Activated CD4-positive, alpha-beta memory T cell treated with anti-CD3 and anti-CD28 coated beads for 36 hours (primary cell): ENCODE results near the gene UNC93B1. TPM values are rescaled to one million over a fixed set of nuclear protein-coding genes. Genes with fewer than 3 reads are reported as not detected.

Experiments
- CTCF ChIA-PET: fragments of 350-600 bp; sonication (Branson Sonifier 250); formaldehyde crosslinking; loops from one replicate; lab custom pipeline; 2021; ENCODE audit warnings: antibody characterized with exemption, inconsistent platforms; lab: Charles Lee
- POLR2A ChIA-PET: fragments of 350-600 bp; sonication (Branson Sonifier 250); formaldehyde crosslinking; loops from one replicate; lab custom pipeline; 2021; ENCODE audit warnings: antibody characterized with exemption; lab: Charles Lee
- DNase-seq: peaks from one replicate; pipeline ENCODE4 v3.0.0-alpha.2; 2020
- H3K27ac Mint-ChIP-seq: one replicate; pipeline ENCODE4 v1.8.0; 2021; ENCODE audit warnings: mixed read lengths
- H3K27me3 Mint-ChIP-seq: one replicate; pipeline ENCODE4 v1.8.0; 2021; ENCODE audit warnings: mixed read lengths
- H3K36me3 Mint-ChIP-seq: one replicate; pipeline ENCODE4 v1.8.0; 2021; ENCODE audit warnings: mixed read lengths
- H3K4me1 Mint-ChIP-seq: one replicate; pipeline ENCODE4 v1.8.0; 2021; ENCODE audit warnings: low read depth, mixed read lengths
- H3K4me3 Mint-ChIP-seq: one replicate; pipeline ENCODE4 v1.8.0; 2021; ENCODE audit warnings: mild to moderate bottlenecking, mixed read lengths
- H3K9me3 Mint-ChIP-seq: one replicate; pipeline ENCODE4 v1.8.0; 2021; ENCODE audit warnings: mixed read lengths
- intact Hi-C: fragments of 100-400 bp; cut with micrococcal nuclease; formaldehyde crosslinking; loops from one replicate; pipeline ENCODE4 v1.15.1; 2023
- total RNA-seq, 2 experiments: library from RNA; stranded (reverse); gene quantifications; one replicate each; pipeline ENCODE4 v1.2.3, GENCODE V29; 2021

Gene UNC93B1
- total RNA-seq, 2 experiments from 2014 or later, result 20.0 to 21.5 TPM

DNA sequence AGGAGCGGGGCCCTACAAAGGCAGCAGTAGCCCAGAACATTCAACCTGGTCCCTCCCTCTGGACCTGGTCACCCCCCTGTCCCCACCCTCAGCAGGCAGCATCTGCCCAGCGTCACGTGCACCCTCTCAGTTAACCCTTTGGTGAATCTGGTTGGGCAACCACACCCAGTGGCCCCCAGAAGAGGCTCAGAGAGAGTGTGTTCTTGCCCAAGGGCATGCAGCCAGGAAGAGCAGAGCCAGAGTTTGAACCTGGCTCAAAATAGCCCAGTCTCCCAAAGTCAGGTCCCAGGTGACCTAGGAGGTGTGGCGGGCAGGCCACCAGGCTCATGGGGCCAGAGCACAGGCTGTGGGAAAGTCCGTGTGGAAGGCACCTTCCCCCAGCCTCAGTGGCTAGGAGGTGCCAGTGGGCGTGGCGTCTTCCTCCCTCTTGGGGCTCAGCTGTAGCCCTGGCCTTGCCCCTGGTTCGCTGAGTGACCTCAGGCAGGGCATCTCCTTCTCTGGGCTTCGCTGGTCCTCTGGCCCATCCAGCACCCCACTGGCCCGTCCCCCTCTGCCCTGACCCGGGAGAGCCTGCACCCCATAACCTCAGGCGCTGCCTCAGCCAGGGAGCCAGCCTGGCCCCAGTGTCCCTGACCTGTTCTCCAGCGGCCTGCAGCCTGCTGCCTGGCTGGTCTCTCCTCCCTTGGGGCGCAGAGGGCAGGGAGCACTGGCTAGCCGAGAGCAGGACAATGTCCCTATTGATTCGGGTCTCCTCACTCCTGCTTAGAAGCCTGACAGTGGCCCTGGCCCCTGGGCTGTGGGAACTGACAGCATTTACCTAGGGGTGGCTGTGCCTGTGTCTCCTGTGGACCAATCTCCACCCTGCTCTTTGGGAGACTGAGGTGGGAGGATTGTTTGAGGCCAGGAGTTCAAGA, 13.3 kb upstream of the UNC93B1 start:
- POLR2A ChIA-PET, result no interaction called here
- H3K4me3 Mint-ChIP-seq, result no peak overlapping the region

DNA sequence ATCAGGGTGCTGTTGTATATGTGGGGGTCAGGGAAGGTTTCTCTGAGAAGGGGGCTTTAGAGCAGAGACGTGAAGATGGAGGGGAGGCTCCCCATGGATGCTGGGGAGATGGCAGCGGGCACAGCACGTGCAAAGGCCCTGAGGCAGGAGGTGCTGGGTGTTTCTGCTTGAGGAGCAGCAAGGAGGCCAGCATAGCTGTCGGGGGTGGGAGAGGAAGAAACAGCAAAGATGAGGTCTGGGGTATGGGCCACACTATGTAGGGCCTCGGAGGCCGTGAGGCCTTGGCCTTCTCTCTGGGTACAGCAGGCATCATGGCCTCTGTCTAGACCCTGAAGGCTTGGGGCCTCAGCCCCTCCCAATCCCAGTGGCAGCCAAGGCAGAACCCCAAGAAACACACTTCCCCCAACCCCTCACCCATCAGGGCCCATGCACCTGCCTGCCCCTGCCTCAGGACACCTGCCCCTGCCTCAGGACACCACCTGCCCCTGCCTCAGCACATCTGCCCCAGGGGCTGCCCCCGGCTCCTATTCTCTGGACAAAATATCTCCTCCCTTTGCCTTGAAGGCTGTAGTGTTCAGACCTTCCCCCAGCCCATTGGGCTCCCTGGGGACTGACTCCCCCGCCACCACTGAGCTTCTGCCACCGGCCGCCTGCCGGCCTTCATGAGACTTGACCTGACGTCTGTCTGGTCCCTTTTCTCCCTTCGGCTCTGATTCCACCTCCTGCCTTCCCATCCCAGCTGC, 12.4 kb upstream of the UNC93B1 start:
- POLR2A ChIA-PET, result no interaction called here
- intact Hi-C loops, result no loop called here
- no peak overlapping the region for H3K27ac Mint-ChIP-seq
- CTCF ChIA-PET, result no interaction called here
- no peak overlapping the region for H3K4me3 Mint-ChIP-seq
- H3K27me3 Mint-ChIP-seq, result peaks cover 1% of the 10 kb centered on the region
- no peak for DNase-seq
- no peaks in the 10 kb centered on the region for H3K36me3 Mint-ChIP-seq
- no peaks in the 10 kb centered on the region for H3K4me1 Mint-ChIP-seq
- H3K9me3 Mint-ChIP-seq, result no peaks in the 10 kb centered on the region

More for the DNA sequence above, 13.3 kb upstream of the UNC93B1 start:
- CTCF ChIA-PET, result no interaction called here
- Mint-ChIP-seq H3K9me3 (no peaks in the 10 kb centered on the region), H3K27me3 (no peaks in the 10 kb centered on the region), H3K36me3 (no peaks in the 10 kb centered on the region), H3K4me1 (no peaks in the 10 kb centered on the region), H3K27ac (no peak overlapping the region)
- DNase-seq, result no peak
- intact Hi-C loops, result no loop called here

- Mint-ChIP-seq H3K9me3 (no peaks in the 10 kb centered on the region), H3K27me3 (peaks cover 1% of the 10 kb centered on the region), H3K27ac (no peak overlapping the region), H3K36me3 (no peaks in the 10 kb centered on the region), H3K4me3 (no peak overlapping the region), H3K4me1 (no peaks in the 10 kb centered on the region)
- intact Hi-C loops, result no loop called here
- POLR2A ChIA-PET, result no interaction called here
- no peak for DNase-seq
- CTCF ChIA-PET, result no interaction called here
Measured at GRCh38 chr11:68015467-68015866, 11.6 kb upstream of the UNC93B1 start.

DNA sequence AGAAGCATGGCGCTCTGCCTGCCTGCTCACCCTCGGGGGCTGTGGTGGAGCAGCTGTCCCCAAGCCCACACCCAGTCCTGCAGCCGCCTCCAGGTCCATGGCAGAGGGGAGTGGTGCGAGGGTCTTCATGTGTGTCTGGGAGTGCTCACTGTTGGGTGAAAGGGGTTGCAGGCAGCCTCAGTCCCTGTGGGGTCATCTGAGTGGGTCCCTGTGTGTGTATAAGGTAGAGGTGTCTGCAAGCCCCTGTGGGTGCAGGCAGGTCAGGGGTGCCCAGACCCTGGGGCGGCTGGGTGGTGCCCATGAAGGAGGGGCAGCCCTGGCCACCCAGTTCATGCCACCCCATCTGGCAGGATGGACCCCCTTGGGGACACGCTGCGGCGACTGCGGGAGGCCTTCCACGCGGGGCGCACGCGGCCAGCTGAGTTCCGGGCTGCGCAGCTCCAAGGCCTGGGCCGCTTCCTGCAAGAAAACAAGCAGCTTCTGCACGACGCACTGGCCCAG, 11.1 kb upstream of the UNC93B1 start:
- intact Hi-C loops, result no loop called here
- Mint-ChIP-seq H3K36me3 (no peaks in the 10 kb centered on the region), H3K27me3 (peaks cover 1% of the 10 kb centered on the region), H3K27ac (no peak overlapping the region), H3K4me1 (no peaks in the 10 kb centered on the region), H3K9me3 (no peaks in the 10 kb centered on the region), H3K4me3 (no peak overlapping the region)
- DNase-seq, result no peak
- CTCF ChIA-PET, result no interaction called here
- POLR2A ChIA-PET, result no interaction called here

DNA sequence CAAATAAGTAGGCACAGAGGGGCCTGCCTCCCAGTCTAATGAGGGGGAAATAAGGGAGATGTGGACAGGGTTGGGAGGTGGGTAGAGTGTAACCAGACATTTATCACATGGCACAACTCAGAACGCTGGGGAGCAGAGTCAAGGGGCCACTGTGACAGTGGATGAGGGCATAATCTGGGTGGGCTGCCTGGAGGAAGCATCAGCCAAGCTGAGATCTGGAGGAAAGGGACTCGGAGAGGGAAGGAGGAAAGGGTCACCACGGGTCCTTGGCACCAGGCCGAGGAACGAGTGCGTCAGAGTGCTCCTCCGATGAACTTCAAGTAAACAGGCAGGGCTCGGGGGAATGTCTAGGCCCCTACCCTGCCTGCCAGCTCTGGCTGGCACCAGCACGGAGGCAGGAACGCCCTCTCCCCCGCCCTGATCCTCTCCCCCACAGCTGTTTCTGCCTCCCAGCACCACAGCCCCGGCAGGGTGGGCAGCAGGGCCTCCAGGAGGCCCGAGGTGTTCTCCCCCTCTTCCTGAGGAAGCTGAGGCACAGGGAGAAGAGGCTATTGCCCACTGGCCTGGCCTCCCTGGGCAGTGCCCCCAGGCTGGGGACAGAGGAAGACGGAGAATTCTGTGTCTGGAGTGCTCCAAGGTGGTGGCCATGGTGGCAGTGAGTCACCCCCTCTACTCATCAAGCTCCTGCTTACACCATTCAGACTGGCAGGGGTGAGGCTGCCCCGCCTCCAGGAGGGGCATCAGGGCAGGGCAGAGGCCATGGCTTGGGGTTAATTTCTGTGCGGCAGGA, 10.5 kb upstream of the UNC93B1 start:
- H3K27ac Mint-ChIP-seq, result no peak overlapping the region
- no peaks in the 10 kb centered on the region for H3K9me3 Mint-ChIP-seq
- no peak overlapping the region for H3K4me3 Mint-ChIP-seq
- no peaks in the 10 kb centered on the region for H3K36me3 Mint-ChIP-seq
- no peak for DNase-seq
- intact Hi-C loops, result no loop called here
- peaks cover 1% of the 10 kb centered on the region for H3K27me3 Mint-ChIP-seq
- ChIA-PET POLR2A (no interaction called here), CTCF (no interaction called here)
- H3K4me1 Mint-ChIP-seq, result no peaks in the 10 kb centered on the region

DNA sequence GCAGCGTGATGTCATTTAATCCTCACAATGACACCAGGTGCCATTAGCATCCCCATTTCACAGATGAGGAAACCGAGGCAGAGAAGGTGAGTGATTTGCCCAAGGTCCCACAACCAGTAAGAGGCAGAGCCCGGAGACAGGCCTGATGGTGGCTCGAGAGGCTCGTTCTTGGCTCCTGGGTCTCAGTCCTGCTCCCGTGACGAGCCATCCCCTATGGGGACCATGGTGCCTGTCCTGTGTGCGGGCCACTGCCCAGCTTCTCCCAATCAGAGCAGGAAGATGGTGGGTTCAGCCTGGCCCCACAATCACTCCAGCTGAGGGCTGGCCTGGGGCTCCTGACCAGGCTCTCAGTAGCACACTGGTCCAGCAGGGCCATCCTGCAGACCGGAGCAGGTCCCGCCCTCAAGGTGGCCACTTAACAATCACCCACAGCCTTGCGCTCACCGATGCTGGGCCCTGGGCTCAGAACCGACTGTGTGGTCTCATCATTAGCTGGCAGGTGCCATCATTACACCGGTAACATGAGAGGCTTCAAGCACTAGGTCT, 9.8 kb upstream of the UNC93B1 start:
- intact Hi-C loops, result no loop called here
- Mint-ChIP-seq H3K4me3 (no peak overlapping the region), H3K36me3 (no peaks in the 10 kb centered on the region), H3K27ac (no peak overlapping the region), H3K27me3 (peaks cover 1% of the 10 kb centered on the region), H3K9me3 (no peaks in the 10 kb centered on the region), H3K4me1 (no peaks in the 10 kb centered on the region)
- DNase-seq, result no peak
- CTCF ChIA-PET, result no interaction called here
- POLR2A ChIA-PET, result no interaction called here

DNA sequence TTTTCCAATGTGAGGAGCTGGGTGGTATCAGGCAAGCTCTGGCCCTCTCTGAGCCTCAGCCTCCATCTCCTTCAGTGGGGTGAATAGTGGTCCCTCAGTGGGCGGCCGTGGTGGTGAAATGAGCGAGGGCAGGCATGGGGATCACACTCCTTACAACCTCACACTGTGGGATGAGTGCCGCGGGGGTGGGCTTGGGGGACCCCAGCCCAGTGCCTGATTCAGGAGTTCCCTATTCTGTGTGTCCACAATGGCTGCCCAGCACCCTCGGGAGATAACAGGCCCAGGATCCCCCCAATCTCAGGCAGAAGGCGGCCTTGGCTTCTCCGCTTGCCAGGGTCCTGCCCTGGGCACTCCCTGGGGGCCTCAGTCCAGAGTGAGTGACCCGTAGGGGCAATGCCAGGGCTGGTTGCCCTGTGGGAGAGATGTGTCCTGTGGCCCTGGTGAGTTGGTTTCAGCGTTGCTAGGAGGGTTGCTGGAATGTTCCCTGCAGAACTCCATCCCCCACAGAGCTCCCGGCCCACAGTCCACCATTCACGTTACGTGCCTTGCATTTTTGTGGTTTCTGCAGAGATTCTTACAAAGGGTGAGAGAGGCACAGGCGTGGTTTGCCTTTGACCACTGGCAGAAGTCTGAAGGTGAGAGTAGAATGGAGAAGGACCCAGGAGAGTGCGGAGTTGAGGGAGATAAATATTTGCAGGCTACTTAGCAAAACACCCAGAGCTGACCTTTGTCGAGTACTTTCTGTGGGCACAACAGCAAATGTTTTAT, 9.1 kb upstream of the UNC93B1 start:
- intact Hi-C loops, result no loop called here
- no peak for DNase-seq
- ChIA-PET POLR2A (interaction anchor here (0.6 kb wide), 1 partner anchor 174 kb away, joined by 3 read pairs; no protein-coding TSS in a partner anchor), CTCF (no interaction called here)
- peaks cover 1% of the 10 kb centered on the region for H3K27me3 Mint-ChIP-seq
- no peaks in the 10 kb centered on the region for H3K9me3 Mint-ChIP-seq
- no peaks in the 10 kb centered on the region for H3K36me3 Mint-ChIP-seq
- no peaks in the 10 kb centered on the region for H3K4me1 Mint-ChIP-seq
- no peak overlapping the region for H3K27ac Mint-ChIP-seq
- no peak overlapping the region for H3K4me3 Mint-ChIP-seq

DNA sequence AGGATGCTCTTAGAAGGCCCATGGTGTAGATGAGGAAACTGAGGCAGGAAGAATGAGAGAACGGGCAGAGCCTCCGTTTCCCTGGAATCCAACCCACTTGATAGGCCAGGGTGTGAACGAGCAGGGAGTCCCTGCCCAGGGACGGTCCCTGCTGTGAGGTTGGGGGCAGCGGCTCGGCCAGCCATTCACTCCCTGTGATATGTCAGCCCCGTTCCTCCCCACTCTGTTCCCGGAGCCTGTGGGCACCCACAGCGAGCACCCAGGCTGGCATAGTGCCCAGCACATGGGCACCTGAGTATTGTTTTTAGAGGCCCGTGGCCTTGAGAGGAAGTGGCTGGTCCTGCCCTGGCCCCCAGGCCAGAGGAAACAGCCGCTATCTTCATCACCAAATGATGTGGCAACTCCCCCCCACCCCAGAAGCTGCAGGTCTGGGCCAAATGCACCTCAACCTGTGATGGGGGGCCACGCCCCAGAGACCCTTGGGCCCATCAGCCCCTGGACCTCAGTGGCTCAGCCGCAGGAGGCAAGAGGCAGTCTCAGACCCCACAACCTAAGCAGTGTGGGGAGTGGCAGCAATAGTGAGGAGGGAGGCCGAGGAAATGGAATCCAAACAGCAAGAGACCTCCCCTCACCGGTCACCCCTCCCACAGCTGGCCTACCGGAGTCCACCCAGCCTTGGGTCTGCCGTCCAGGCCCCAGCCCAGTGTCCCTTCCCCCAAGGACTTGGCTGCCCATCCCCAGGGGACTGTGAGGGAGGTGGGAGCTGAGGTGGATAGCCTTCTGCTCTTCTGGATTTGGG, 8.3 kb upstream of the UNC93B1 start:
- H3K4me1 Mint-ChIP-seq, result no peaks in the 10 kb centered on the region
- no peaks in the 10 kb centered on the region for H3K36me3 Mint-ChIP-seq
- ChIA-PET POLR2A (interaction anchor here (0.6 kb wide), 1 partner anchor 174 kb away, joined by 3 read pairs; no protein-coding TSS in a partner anchor), CTCF (no interaction called here)
- intact Hi-C loops, result no loop called here
- H3K27me3 Mint-ChIP-seq, result peaks cover 1% of the 10 kb centered on the region
- no peaks in the 10 kb centered on the region for H3K9me3 Mint-ChIP-seq
- no peak for DNase-seq
- no peak overlapping the region for H3K27ac Mint-ChIP-seq
- no peak overlapping the region for H3K4me3 Mint-ChIP-seq

DNA sequence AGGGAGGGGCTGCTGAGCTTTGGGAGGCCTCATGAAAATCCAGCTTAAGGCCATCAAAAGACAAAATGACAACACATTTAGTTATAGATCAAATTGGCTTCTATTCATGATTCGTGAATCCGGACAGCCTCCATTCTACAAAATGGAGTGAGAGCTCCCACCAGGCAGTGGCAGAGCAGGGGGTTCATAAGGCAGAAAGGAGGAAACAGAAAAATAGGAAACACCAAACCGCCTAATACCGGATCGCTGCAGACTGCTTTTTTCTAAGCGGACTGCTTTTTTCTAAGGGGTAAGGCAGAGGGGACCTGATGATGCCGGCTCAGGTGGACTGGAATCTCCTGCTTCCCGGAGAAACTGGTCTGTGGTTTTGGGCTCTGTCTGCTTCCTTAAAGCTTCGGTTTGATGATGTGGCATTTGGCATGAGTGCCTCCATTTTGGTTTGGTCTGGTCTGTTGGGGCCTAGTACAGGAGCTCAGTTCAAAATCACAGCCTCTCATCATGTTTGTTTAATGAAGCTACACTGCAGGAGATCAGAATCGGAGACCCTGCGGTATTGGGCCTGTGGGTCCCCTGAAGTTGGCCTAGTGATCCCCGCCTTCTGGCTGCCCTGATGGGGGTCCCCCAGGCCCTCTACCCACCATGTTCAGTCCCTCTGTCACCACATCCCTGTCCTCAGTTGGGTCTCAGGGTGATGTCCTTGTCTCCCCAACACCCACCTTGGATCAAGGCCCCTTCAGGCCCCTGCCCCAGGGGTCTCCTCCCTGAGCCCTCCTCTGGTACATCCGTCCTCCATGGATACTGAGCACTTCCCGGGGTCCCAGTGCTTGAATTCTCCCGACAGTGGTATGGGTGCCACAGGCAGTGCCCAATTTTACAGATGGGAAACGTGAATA, 7.4 kb upstream of the UNC93B1 start:
- POLR2A ChIA-PET, result no interaction called here
- Mint-ChIP-seq H3K27ac (no peak overlapping the region), H3K27me3 (peaks cover 1% of the 10 kb centered on the region), H3K4me1 (no peaks in the 10 kb centered on the region), H3K36me3 (no peaks in the 10 kb centered on the region), H3K4me3 (no peak overlapping the region), H3K9me3 (no peaks in the 10 kb centered on the region)
- CTCF ChIA-PET, result interaction anchor here (0.9 kb wide), 1 partner anchor 17 kb away, joined by 3 read pairs; no protein-coding TSS in a partner anchor
- no peak for DNase-seq
- intact Hi-C loops, result no loop called here
